COLO668 (cell line): Measurements from ENCODE around the gene CDK5RAP3.
A peak's percentile ranks its signal among the peaks of the same experiment; 100 is the strongest.
"Not testable (repeated sequence)": the region's sequence is repeated elsewhere in the genome, so short reads cannot be mapped to it uniquely, and the experiment has no call there.

Source experiments
- DNase-seq: peaks from one replicate; lab custom pipeline; 2025; ENCODE audit not compliant: unreplicated experiment; lab: John Stamatoyannopoulos, UW

Gene CDK5RAP3

DNA sequence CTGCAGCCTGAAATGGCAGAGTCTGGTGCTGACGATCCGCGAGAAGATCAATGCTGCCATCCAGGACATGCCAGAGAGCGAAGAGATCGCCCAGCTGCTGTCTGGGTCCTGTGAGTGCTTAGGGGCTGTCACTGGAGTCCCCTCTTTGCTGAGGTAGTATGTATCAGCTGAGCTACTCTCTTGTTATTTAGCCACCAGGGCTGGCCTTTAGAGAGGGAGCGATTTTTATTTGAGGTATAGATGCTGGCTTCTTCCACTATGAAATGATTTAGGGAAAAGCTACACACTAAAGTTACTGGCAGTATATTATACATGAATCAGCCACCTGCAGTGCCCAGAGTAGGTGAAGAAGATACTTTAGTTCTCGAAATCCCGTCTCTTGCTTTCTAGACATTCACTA, 2.6 kb downstream of the CDK5RAP3 start:
- DNase-seq = no peak

DNA sequence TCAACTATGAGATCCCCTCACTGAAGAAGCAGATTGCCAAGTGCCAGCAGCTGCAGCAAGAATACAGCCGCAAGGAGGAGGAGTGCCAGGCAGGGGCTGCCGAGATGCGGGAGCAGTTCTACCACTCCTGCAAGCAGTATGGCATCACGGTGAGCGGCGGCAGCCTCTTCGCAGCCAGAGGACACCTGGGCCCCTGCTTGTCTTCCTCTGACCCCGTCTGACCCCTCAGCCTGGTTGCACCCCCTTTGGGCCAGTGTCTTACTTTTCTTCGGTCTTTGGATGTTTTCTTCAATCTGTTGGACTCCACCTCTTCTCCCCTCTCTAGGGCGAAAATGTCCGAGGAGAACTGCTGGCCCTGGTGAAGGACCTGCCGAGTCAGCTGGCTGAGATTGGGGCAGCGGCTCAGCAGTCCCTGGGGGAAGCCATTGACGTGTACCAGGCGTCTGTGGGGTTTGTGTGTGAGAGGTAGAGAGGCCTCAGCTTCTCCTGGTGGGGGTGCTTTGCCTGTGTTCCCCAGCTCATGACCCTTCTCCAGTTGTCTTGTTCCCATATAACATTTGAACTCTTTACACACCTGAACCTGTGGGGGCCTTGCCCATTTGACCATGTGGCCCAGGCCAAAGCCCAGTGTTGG, 4.4 kb downstream of the CDK5RAP3 start:
- DNase-seq = no peak

DNA sequence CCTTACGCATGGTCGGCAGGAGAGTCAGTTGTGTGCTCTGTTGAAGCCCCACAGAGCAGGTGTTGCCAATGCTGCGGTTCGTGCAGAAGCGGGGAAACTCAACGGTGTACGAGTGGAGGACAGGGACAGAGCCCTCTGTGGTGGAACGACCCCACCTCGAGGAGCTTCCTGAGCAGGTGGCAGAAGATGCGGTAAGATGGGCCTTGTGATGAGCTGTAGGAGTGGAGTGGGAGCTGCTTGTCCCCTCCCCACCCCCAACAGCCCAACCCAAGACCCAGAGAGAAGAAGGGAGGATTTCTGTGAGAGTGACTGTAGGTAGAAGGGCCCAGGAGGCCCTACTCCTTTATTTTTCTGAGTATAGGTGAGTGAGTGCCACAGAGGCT, 4.9 kb downstream of the CDK5RAP3 start:
- DNase-seq = no peak

DNA sequence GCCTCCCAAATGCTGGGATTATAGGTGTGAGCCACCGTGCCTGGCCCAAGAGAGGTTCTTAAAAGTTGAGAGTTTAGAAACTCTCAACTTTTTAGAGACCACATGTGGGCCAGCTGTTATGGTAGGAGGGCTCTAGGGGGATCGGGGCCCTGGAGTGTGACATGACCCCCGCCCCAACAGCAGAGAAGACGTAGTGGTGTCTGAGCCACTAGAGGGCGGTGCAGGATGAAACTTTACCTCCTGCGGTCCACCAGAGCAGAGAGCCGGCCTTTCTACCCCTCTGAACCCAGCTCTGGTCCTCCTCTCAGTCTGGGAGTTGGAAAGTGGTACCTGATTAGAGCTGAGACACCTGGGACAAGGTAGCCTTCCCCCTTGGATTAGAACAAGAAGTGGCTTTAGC, 7.4 kb downstream of the CDK5RAP3 start:
- DNase-seq = peak; percentile 38

DNA sequence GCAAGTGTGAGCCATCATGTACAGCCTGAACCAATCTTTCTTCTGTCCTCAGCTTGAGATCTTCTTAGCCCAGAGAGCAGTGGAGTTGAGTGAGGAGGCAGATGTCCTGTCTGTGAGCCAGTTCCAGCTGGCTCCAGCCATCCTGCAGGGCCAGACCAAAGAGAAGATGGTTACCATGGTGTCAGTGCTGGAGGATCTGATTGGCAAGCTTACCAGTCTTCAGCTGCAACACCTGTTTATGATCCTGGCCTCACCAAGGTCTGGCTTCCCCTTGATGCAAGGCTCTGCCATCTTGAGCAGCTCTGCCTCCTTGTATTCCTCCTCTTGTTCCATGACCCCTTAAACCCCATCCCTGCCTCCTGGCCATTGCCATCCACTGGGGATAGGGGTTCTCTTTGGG, 9.6 kb downstream of the CDK5RAP3 start:
- peak; percentile 3 for DNase-seq

DNA sequence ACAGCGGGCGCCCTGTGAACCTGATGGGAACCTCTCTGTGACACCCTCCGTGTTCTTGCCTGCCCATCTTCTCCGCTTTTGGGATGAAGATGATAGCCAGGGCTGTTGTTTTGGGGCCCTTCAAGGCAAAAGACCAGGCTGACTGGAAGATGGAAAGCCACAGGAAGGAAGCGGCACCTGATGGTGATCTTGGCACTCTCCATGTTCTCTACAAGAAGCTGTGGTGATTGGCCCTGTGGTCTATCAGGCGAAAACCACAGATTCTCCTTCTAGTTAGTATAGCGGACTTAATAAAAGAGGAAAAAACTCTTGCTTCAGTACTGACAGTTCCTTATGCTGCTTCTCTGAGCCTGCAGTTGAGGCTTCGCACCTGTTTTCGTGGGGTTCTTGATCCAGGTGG, 10.5 kb downstream of the CDK5RAP3 start:
- no peak for DNase-seq

DNA sequence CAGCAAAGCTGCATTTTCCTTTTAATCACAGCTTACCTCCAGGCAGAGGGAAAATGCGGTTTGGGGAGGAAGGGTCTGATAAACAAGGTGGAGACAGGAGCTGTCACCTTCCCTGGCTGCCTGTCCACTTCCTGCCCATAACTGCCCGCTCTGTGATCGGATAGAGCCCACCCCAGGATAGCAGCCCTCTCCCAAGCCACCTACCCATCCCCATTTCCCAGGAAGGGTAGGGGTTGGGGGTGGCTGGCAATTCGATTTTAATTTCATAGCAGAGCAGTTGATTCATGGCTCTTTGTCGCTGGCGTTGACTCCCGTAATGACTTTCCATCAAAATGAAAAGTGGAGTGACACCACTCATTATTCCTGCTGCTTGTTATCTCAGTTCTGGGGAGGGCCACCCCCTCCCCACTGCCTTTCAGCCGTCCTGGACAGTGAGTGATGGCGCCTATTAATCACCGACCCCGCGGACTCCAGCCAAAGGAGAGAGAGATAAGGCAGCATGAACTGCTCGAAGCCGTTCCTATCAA, 11.2 kb downstream of the CDK5RAP3 start:
- DNase-seq = no peak

DNA sequence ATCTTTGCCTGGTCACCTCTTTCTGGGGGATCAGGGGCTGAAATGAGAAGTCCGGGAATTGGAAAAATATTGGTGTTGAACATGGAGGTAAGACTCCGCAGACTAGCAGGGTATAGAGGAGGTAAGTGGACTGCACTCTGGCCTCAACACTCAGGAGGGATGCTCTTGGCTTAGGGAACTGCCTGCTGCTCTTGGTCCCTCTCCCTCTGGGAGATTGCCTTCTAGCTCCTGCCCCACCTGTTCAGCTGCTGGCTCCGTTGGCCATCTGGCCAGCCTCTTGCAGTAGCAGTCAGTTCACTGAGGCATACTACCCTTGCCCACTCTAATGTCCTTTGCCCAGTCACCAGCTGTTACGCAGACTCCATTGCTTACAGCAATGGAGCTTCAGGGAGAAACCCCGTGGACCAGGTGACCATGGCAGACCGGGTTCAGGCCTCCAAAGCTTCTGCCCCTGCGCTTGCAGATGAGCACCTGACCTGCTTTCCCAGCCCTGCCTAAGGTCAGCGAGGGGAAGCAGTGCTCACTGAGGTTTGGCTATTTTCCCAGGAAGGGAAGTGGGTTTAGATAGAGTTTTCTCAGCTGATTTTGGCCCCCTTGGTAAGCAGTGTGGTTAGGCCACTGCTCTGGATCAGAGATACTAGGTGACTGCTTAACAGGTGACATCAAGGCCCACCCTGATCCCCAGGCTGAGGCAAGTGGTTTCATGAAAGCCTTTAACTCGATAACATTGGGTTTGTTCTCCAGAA, 11.9 kb downstream of the CDK5RAP3 start:
- no peak for DNase-seq

DNA sequence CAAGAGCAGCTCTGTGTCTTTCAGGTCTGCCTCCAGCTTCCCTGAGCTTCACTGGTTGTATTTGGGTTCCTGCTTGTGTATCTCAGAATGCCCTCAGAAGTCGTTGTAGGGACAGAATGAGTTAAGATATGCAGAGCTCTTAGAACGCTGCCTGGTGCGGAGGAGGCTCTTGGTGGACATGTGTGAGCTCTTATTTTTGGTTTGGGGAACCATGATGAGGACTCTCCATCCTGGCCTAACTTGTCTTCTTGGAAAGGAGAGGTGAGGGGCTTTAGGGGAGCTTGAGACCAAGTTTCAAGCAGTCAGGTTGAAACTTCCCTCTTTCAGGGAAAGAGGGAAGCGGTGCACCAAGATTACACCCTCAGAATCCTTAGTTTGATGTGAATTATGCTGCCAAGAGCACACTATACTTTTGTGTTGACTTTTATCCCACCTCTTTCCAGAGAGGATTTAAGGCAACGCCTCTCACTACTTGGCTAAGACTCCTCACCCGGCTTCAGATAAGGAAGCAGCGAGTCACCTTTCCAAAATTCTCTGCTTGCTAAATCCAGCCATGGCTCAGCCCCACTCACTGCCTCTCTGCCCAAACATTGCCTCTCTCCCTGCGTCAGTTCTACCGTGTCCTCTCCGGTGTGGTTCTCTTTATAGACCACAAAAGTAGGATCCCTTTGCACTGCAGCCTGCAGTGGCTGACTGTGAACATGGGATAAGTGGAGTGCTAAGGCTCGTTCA, 12.7 kb downstream of the CDK5RAP3 start:
- DNase-seq = no peak

DNA sequence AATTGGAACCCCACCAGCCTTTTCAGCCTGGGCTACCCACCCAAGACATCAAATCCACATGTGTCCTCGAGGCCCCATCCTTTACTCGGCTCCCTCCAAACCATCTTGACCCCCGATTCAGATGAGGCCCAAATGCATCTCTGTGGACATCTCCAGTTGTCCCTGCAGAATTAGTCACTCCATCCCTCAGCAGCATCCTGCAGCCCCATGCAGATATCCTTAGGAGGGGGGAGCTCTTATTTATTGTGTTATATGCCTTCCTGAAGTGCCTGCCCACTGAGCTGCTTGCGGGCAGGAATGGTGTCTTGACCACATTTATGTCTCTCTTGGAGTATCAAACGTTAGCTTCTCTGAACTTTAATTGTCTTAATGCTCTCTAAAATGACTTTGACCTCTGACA, 15.6 kb downstream of the CDK5RAP3 start:
- no peak for DNase-seq

DNA sequence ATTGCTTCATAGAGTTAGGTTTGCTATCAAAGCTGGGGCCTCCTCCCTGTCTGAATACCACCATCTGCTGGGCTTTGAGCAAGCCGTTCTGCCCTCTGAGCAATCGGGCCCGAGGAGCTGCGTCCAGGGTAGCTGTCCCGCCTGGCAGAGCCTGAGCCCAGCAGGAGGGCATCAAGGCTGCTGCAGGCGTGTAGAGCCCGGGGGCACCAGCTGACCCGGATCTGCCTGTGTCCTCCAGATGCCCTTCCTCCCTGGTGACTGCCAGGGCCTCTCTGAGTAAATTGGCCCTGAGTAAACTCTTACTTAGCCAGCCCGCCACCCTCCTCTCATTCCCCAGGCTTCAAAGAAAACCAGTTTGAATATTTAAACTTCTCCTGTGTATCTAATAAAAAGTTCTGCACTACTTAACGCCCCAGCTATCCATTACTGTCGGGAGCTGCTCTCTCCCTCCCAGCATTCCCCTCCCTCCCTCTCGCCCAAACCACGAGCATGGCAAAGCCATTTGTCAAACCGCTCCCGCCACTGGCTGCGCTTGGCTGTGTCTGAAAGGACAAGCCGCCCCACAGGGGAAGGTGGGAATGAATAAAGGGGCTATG, 16.4 kb downstream of the CDK5RAP3 start:
- DNase-seq = peak; percentile 54

DNA sequence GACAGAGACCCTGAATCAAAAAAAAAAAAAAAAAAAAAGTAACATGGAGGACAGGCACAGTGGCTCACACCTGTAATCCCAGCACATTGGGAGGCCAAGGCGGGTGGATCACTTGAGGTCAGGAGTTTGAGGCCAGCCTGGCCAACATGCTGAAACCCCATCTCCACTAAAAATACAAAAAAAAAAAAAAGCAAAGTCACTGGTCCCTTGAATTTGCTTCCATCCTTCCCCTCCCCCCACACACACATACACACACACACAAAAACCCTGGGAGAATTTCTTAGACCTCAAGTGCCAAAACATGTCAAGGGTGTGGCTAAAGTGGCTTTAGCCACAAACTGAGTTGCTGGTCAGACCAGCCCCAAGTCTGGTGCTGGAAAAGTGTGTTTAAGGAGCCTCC, 17.5 kb downstream of the CDK5RAP3 start:
- not testable (repeated sequence) for DNase-seq

DNA sequence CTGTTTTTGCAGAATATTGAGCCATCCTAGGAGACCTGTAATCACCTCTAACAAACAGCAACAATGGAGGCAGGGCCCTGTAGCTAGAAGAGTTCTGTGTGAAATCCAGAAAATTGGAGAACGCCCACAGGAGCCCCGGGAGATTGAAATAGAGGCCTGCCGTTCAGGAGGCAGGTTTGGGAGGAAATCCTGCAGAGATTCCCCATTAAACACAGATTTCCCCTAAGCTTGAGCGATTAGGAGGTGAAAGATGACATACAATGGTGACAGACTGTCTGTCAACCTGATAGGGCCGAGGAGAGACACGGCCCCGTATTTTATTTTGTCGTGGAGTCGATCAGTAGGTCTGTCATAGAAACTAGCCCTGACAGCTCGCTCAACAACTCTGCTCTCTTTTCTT, 18.2 kb downstream of the CDK5RAP3 start:
- DNase-seq = no peak

DNA sequence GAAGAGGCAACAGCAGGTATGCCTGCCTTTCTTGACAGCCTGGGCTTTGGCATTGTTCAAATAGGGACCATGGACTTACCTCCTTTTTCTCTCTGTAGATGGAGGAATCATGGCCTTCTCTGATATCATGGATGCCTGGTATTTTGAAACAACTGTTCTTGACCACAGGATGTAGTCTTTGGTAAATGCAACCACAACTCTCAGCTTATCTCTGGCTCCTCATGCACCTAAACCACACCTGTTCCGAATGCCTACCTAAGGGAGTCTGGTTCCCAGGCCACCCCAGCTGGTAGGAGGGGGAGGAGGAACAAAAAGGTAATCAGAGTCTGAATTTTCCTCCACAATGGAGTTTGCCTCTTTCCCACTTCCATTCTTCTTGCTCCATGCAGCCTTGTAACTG, 18.8 kb downstream of the CDK5RAP3 start:
- DNase-seq = no peak

DNA sequence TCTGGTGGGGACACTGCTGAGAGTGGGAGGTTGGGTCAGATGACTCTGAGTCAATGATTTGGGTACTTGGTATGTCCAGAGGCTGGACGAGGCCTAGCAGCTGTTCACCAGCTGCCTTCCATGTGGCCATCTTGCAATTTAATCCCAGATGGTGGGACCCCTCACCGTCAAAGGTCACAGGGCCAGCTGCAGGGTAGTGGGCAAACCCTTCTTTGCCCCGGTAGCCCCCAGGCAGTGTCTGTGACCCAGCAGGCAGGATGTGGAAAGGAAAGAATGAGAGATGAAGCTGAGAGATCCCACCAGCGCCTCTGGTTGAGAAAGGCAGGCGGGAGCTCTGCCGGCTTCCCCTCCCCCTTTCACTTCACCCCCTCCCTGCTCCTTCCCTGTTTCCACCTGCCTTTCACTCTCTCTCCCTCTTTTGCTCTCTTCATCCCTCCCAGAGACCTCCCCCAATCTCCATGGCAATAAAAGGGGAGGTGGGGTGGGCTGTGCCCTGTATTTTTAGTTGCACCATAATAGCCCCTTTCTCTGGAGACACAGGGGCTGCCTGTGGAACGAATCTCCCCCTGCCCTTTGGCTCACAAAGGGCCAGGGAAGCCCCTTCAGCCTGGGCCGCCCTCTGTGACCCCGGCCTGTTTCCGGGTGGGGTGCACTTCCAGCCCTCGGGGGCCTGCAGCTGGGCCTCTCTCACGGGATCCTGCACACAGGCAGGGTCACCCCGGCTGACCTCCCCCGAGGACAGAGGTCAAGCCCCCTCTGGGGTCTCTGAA, 20.2 kb downstream of the CDK5RAP3 start:
- no peak for DNase-seq

DNA sequence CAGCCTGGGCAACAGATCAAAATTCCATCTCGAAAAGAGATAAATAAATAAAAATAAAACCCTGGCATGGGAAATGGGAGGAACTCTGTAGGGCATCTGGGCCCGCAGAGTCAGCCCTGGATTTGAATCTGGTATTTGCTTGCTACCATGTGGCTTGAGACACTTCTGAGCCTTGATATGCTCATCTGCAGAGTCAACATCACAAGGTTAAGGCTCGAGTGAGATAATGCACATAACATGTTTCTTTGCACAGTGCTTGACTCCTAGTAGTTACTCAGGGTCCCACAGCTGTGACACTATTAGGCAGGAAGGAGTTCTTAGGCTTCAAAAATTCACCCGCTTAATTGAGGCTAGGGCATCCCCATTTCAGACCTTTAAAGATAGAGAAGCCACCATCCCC, 21.3 kb downstream of the CDK5RAP3 start:
- DNase-seq = no peak

DNA sequence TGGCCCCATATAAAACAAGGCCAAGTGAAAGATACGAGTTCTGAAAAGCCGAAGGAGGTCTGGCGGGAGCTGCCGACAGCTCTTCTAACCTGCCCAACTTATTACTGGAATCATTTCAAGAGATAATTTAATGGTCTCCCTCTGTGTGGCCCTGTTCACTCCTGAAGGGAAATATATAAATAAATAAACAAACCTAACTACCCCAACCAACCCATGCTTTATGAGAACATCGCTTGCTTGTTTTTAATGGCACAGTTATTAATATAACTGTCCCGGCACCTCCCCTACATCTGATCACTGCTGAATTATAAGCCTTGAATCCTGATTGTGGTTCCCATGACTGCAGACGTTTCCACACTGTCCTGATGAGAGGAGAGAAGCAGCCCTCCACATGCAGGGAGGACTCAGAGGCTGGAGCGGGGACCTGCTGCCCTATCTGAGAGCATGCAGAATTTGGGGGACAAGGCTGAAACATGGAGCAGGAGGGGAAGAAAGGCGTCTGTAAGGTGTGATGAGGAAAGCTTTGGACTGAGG, 22.2 kb downstream of the CDK5RAP3 start:
- no peak for DNase-seq

DNA sequence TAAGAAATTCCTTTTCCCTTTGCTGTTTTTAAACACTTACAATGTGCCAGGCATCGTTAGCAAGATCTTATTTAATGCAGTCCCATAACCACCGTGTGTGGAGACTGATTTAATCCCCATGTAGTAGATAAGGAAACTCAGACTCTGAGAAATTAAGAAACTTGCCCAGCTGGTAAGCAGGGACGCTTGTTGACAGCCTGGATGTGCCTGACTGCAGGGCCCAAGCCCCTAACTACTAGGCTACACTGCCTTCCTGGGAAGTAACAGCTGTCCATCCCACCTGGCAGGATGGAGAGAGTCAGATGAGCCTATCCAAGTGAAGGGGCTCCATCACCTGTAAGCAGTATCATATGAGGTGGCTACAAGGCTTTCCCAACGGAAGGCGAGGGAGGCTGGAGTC, 23.1 kb downstream of the CDK5RAP3 start:
- no peak for DNase-seq

DNA sequence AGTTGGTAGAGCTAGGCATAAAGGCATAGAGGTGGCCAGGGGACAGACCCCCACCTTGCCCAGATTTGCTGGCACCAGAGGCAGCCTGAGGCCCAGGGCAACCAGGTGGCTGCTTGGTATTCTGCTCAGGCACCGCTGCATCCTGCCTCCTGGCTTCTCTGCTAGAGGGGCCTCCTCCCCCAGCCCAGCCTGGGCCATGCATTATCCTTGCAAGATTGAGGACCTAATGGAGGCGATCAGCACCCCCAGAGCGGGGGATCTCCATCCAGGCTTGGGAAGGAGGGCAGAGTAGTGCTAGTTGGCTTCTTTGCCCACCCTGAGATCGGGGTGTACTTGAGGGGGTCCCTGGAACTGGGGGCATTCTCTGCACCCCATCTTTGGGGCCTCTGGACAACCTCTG, 23.8 kb downstream of the CDK5RAP3 start:
- no peak for DNase-seq

DNA sequence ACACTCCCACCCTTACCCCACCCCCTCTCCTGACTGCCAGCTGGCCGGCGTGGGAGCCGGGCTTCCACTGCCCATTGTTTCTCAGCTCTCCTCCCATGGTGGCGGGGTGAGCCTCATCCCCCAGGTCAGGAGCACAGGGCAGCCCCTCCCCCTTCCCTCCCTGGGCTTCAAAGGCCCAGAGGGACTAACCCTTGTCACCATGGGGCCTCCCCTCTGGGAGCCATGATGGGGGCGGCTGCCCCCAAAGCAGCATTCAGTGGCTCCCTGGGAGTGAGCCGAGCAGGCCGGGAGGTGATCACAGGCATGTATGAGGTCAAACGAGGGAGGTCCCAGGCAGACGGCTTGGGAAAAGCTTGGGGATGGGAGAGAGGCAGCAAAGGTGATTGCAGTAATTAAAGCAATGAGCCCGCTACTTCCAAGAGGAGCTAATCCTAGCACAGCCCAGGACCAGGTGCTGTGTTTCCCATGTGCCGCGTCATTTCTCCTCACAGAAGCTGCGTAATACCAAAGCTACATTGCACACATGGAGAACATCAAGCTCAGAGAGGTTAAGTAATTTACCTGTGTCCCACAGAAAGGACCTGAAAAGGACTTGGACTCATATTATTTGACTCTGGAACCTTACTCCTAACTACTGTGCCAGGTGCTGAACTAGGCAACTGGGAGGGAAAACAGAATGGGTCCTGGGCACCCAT, 24.5 kb downstream of the CDK5RAP3 start:
- DNase-seq = no peak
